ENCODE data around the gene FBXO11. TPM values are rescaled to one million over a fixed set of nuclear protein-coding genes. Genes with fewer than 3 reads are reported as not detected.

FBXO11 gene
- total RNA-seq, 6 experiments from 2014 or later = 15.2 to 28.7 (median 24.0) TPM

- Histone ChIP-seq H3K27me3 (no peaks in the 10 kb centered on the region), H3K4me3 (no peak overlapping the region), H3K4me1 (no peaks in the 10 kb centered on the region), H3K9me3 (no peaks in the 10 kb centered on the region), H3K36me3 (no peaks in the 10 kb centered on the region), H3K27ac (no peak overlapping the region)
- intact Hi-C loops (cut with DNase I) = no loop called here
- DNase-seq (no peak), ATAC-seq (no peak)
- WGBS (ENCODE audit: insufficient coverage, low coverage, low lambda C conversion rate, missing lambda C conversion rate) = 73% methylated on average over 2 of the region's 2 CpGs
- TF ChIP-seq, protein P1, sequence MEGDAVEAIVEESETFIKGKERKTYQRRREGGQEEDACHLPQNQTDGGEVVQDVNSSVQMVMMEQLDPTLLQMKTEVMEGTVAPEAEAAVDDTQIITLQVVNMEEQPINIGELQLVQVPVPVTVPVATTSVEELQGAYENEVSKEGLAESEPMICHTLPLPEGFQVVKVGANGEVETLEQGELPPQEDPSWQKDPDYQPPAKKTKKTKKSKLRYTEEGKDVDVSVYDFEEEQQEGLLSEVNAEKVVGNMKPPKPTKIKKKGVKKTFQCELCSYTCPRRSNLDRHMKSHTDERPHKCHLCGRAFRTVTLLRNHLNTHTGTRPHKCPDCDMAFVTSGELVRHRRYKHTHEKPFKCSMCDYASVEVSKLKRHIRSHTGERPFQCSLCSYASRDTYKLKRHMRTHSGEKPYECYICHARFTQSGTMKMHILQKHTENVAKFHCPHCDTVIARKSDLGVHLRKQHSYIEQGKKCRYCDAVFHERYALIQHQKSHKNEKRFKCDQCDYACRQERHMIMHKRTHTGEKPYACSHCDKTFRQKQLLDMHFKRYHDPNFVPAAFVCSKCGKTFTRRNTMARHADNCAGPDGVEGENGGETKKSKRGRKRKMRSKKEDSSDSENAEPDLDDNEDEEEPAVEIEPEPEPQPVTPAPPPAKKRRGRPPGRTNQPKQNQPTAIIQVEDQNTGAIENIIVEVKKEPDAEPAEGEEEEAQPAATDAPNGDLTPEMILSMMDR (IDR thresholded peaks at IDR 0.05) = no peak
- no peak for TF ChIP-seq POLR2A (IDR thresholded peaks at IDR 0.05)
Observed at GRCh38 chr2:47888581-47889280, 17.6 kb downstream of the FBXO11 start.

GRCh38 chr2:47876912-47877311, 29.4 kb downstream of the FBXO11 start:
- H3K9me3 ChIP-seq = no peaks in the 10 kb centered on the region
- H3K4me3 ChIP-seq = no peak overlapping the region
- no peak for ATAC-seq
- no peak overlapping the region for H3K27ac ChIP-seq
- H3K36me3 ChIP-seq = no peaks in the 10 kb centered on the region
- no peaks in the 10 kb centered on the region for H3K27me3 ChIP-seq
- H3K4me1 ChIP-seq = no peaks in the 10 kb centered on the region
- WGBS (ENCODE audit: insufficient coverage, low coverage, low lambda C conversion rate, missing lambda C conversion rate) = 100% methylated on average over 1 of the region's 1 CpG
- intact Hi-C loops (cut with DNase I) = no loop called here
- DNase-seq = no peak
- no peak for TF ChIP-seq POLR2A (IDR thresholded peaks at IDR 0.05)
- TF ChIP-seq, protein P1 (IDR thresholded peaks at IDR 0.05) = no peak

GRCh38 chr2:47872941-47873340, 33.4 kb downstream of the FBXO11 start:
- Histone ChIP-seq H3K27ac (no peak overlapping the region), H3K9me3 (no peaks in the 10 kb centered on the region), H3K4me1 (no peaks in the 10 kb centered on the region), H3K4me3 (no peak overlapping the region), H3K36me3 (no peaks in the 10 kb centered on the region), H3K27me3 (no peaks in the 10 kb centered on the region)
- intact Hi-C loops (cut with DNase I) = no loop called here
- no peak for DNase-seq
- TF ChIP-seq, protein P1 (IDR thresholded peaks at IDR 0.05) = no peak
- no peak for TF ChIP-seq POLR2A (IDR thresholded peaks at IDR 0.05)
- WGBS (ENCODE audit: insufficient coverage, low coverage, low lambda C conversion rate, missing lambda C conversion rate) = 92% methylated on average over 2 of the region's 2 CpGs
- no peak for ATAC-seq

GRCh38 chr2:47870641-47871540, 35.4 kb downstream of the FBXO11 start:
- H3K4me1 ChIP-seq = peaks cover 0 to 6% (median 0%) of the 10 kb centered on the region in 4 donors
- H3K36me3 ChIP-seq = no peaks in the 10 kb centered on the region
- ATAC-seq (no peak), DNase-seq (no peak)
- intact Hi-C loops (cut with DNase I) = no loop called here
- no peak overlapping the region for H3K4me3 ChIP-seq
- H3K9me3 ChIP-seq = no peaks in the 10 kb centered on the region
- TF ChIP-seq POLR2A (IDR thresholded peaks at IDR 0.05) = no peak
- TF ChIP-seq, protein P1 (IDR thresholded peaks at IDR 0.05) = no peak
- H3K27me3 ChIP-seq = no peaks in the 10 kb centered on the region
- no peak overlapping the region for H3K27ac ChIP-seq
- 92% methylated on average over 6 of the region's 7 CpGs for WGBS (ENCODE audit: insufficient coverage, low coverage, low lambda C conversion rate, missing lambda C conversion rate)
